ENCODE results near the gene MACF1. TPM values are rescaled to one million over a fixed set of nuclear protein-coding genes. Genes with fewer than 3 reads are reported as not detected.
A peak's percentile ranks its signal among the peaks of the same experiment; 100 is the strongest.
"Not testable (repeated sequence)": the region's sequence is repeated elsewhere in the genome, so short reads cannot be mapped to it uniquely, and the experiment has no call there.

MACF1 gene
- total RNA-seq, 1 donor from 2014 or later, result 155 TPM

DNA sequence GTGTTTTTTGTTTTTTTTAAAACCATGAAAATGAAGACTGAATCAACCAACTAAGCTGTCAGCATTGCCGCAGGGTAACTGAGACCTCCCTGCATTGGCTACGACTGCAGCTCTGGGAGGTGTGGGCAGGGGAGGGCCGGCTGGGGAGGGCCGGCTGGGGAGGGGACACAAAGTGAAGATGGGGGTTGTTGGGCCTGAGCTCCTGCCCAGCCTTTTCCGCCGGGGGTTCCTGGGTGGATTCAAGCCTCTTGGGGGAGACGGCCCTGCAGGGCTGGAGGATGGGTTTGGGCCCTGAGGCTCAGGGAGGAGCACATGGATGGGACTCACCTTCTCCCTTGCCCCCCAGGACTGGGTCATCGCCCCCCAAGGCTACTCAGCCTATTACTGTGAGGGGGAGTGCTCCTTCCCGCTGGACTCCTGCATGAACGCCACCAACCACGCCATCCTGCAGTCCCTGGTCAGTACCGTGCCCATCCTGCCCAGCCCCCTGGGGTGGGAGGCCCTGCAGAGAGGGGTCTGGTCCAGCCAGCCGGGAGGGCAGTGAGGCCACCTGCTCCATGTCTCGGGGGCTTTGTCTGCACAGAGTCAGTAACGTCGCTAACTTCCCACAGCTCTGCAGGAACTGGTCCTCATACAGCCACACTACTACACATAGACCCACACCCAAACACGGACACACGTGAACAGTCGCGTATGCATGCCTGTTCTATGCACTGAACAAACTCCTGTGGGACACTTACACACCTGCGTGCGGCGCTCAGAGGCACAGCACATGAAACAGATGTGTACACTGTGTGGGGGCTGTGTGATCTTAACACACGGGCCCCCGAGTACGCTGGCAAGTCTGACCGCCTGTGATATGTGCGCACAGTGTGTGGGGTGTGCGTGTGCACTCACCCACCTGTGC is 318.4 kb downstream of the MACF1 start:
- ATAC-seq, result no peak

DNA sequence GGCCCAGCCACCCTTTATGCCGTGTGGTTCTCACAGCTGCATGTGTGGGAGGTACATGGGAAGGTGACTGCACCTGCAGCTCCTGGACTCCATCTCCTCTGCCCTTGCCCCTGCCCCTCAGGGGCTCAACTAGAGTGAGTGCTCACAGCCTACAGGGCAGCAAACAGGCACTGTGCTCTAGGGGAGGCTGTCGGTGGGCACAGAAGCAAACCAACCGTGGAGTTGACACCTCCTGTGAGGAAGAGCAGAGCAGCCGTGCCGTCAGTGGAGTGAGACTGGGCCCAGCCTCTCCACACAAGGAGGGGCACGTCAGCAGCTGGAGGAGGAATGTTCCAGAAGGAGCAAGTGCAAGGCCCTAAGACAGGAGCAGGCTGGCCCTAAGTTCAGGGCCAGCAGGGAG is 319.7 kb downstream of the MACF1 start:
- ATAC-seq, result no peak

DNA sequence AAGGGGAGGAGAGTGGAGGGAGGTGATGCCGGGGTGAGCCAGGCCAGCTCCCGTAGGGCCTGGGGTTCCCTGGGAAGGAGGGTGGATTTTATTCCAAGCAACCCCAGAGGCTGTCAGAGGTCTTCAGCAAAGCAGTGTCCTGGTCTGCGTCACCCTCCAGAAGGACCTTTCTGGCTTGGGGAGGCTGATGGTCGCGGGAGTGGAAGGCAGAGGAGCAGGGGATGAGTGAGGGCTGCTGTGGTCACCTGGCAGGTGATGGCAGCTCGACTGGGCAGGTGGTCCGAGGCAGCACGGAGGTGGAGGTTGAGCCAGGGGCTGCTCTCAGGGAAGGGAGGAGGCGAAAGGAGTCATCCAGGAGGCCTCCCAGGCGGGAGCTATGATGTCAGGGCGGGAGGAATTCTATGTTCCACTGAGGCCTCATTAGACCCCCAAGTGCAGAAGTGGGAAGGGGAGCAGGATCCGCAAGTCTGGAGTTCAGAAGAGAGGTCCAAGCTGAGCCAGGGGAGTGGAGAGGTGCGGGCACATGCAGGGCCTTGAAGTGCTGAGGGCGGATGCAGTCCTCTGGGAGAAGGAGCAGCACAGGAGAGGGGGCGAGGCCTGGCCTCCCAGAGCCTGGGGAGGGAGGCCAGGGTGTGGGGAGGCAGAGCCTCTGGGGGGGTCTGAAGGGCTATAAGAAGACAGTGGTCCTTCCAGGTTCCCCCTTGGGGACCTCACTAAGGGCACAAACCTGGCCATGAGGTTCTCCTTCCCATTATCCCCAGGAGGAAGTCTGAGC is 320.3 kb downstream of the MACF1 start:
- peak; percentile 8 for ATAC-seq

DNA sequence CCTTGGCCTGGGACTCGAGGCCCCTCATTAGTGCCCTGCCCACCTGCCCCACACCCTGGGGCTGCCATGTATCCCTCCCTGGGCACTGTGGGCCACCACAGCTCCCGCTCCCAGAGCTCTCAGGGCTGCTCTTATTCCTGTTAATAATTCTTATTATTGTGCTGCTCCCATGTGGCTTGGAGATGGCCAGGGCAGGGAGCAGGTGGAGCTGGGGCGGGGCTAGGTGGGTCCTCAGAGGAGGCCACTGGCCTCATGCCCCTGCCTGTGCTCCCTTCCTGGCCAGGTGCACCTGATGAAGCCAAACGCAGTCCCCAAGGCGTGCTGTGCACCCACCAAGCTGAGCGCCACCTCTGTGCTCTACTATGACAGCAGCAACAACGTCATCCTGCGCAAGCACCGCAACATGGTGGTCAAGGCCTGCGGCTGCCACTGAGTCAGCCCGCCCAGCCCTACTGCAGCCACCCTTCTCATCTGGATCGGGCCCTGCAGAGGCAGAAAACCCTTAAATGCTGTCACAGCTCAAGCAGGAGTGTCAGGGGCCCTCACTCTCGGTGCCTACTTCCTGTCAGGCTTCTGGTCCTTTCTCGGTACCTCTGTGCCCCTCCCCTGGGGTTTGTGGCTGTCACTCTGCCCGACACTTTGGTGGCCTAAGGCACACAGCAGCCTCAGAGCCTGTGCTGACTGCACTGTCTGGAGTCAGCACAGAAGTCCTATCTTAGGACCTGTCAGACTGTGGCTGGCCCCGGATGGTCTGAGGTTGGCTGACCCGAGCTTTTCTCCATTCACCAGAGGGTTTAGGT is 321.1 kb downstream of the MACF1 start:
- ATAC-seq, result no peak

DNA sequence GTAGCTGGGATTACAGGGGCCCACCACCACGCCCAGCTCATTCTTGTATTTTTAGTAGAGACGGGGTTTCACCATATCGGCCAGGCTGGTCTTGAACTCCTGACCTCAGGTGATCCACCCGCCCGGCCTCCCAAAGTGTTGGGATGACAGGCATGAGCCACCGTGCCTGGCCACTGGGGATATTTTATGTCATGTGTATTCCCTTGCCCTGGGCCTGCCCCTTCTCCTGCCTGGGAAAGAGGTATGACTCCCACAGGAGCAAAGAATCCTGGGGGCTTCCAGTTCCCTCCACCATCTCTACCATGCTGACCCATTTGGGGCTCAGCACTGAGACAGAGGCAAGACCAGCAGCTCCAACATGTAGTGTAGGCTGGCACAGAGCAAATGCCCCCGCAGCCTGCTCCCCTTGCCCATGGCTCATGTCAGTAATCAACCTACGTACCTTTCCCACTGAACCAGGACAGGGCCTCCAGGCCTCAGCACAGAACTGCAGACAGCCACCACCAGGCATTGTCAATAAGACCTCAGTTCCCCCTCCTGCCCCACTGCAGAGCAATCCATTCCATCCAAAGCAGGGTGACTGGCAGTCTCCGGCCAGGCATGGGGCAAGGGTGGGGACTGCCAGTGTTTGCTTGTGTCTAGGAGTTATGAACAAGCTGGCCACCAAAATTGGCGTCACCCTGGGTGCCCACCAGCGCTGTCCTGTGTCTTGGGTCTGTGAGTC is 322.1 kb downstream of the MACF1 start:
- no peak for ATAC-seq

DNA sequence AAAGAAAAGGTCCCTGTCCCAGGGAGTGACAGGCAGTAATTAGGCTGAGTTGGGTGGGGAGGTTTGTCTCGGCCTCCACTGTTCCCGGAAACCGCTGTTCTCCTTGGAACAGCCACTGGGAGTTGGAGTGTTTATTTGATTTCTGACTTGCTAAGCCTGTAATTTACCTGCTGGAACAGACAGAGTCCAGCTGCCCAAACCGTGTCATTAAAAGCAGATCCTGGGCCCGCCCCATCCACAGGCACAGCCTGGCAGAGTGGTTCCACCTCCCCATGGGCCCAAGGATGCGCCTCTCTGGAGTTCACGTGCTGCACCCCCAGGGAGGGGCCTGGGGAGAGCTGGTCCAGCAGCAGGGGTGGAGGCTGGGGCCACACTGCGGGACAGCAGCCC is 322.7 kb downstream of the MACF1 start:
- ATAC-seq, result not testable (repeated sequence)

DNA sequence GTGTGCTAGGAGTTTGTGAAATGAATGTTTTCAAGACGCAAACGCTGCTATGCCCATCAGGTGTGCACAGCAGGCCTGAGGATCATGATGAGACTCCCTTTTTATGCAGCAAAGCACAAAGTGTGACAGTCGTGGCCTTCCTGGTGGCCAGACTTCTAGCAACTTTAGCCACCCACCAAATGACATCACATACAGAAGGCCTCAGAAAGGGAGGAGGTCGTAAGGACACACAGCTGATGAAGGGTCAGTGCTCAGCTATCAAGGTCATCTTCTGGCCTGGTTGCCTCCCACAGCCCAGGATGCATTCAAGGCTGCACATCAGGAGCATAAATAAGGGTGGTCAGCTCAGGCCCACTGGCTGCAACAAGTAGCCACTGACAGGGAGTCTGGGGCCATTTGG is 323.6 kb downstream of the MACF1 start:
- no peak for ATAC-seq

DNA sequence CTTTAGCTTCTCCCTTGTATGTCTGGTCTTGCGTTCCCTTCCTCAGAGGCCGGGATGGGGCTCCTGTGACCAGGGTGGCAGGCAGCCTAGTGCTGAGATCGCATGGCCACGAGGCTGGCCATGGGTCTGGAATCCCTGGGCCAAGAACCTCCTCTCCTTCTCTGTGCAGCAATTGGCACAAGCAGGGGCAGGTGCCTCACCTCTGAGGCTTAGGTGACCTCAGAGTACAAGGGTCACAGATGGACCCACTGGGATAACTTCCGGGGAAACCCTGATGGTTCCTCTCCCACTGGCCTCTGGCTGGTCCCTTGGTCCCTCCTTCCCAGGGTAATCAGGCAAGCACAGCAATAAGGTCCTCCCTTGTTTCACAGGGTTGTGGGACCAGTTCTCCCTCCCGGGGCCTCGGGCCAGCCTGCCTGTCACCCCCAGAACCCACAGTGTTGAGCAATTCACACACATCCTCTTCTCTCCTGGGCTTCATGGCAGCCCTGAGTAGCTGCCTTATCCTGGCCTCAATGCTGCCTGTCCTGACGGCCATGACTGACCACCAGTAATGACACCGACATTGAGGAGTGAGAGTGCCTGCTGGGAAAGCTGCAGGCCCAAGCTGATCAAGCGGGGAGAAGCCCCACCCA is 325.5 kb downstream of the MACF1 start:
- no peak for ATAC-seq

DNA sequence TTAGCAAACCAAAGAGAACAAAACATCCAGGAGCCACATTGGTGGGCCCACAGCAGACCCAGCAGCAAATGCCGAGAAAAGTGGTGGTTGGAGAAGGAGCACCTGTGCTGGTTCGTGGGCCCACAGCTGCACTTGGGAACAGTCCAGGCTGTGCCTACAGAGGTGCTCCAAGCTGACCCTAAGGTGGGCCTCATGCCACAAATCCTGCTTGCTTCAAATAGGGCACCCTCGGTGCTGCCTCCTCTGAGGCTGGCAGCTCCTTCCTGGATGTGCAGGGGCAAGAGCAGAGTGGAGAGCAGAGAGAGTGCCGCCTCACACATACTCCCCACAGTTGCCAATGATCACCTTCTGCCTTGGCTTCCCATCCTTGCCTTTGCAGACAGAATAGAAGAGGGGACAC is 327.0 kb downstream of the MACF1 start:
- ATAC-seq, result no peak

DNA sequence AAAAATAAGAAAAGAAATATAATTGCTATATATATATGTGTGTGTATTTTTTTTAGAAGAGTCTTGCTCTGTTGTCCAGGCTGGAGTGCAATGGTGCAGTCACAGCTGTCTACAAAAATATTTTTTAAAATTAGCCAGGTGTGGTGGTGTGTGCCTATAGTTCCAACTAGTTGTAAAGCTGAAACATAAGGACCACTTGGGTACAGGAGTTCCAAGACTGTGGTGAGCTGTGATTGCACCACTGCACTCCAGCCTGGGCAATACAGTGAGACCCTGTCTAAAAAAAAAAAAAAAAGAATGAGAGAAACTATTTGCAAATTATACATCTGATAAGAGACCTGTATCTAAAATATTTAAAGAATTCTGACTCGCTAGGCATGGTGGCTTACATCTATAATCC is 328.9 kb downstream of the MACF1 start:
- no peak for ATAC-seq

Other genes with a start within 250 kb of the MACF1 start
- gene AKIRIN1, start 213.4 kb upstream of the MACF1 start, total RNA-seq, result 28.7 TPM
- gene NDUFS5, start 178.3 kb upstream of the MACF1 start, total RNA-seq, result 165 TPM

Data from esophagus mucosa (tissue), 1 donor.